ENCODE data around the gene SYNM. TPM values are rescaled to one million over a fixed set of nuclear protein-coding genes. Genes with fewer than 3 reads are reported as not detected.

SYNM gene
- total and polyA plus RNA-seq, 2 of the 8 experiments (the other 6 are each of a cell fraction or from before 2014, with no cell fraction given) = 0.89 to 2.0 TPM

GRCh38 chr15:99165956-99166689 is 61.2 kb downstream of the SYNM start:
- no peaks in the 10 kb centered on the region for H3K79me1 ChIP-seq (ENCODE audit: low read depth, low read length)
- no peak overlapping the region for H3K14ac ChIP-seq (ENCODE audit: insufficient read length)
- no peak overlapping the region for H3K23ac ChIP-seq (ENCODE audit: insufficient read length)
- H3K4me3 ChIP-seq (ENCODE audit: extremely low read depth in 1 of 4, insufficient read depth in 2 of 4, low read depth in 3 of 4, low read length in 4 of 4) = no peak overlapping the region
- H3K4me2 ChIP-seq (ENCODE audit: insufficient read depth in 1 of 2, low read depth in 2 of 2, low read length in 2 of 2) = no peak overlapping the region
- no peak overlapping the region for H2BK20ac ChIP-seq (ENCODE audit: low read length)
- no peaks in the 10 kb centered on the region for H3K4me1 ChIP-seq (replicated peaks in 1 of 4; ENCODE audit: control insufficient read depth in 3 of 4, insufficient read depth in 4 of 4, low read length in 3 of 4)
- ChIA-PET POLR2A (ENCODE audit: partially characterized antibody) (no interaction called here), CTCF (ENCODE audit: partially characterized antibody) (no interaction called here)
- no peaks in the 10 kb centered on the region for H3K23me2 ChIP-seq (ENCODE audit: low read depth, low read length)
- no peak overlapping the region for H4K8ac ChIP-seq (ENCODE audit: extremely low read depth, insufficient read depth, low read length)
- 83% methylated on average over 23 of the region's 23 CpGs; no CpG with 5 or more reads in 1 of the 2 experiments for WGBS, 2 experiments (ENCODE audit: extremely low coverage in 1 of 2, insufficient coverage in 1 of 2, insufficient read length in 1 of 2, insufficient replicate concordance in 2 of 2, low coverage in 1 of 2, low lambda C conversion rate in 2 of 2, missing lambda C conversion rate in 1 of 2)
- H3K9me3 ChIP-seq (ENCODE audit: insufficient read depth in 2 of 2, low read depth in 1 of 2, low read length in 1 of 2) = no peaks in the 10 kb centered on the region
- H4K5ac ChIP-seq (ENCODE audit: insufficient read length, low read depth, low read length) = no peak overlapping the region
- H4K20me1 ChIP-seq (replicated peaks in 1 of 2; ENCODE audit: control insufficient read depth in 1 of 2, insufficient read depth in 2 of 2, low read length in 2 of 2) = no peaks in the 10 kb centered on the region
- H2AK5ac ChIP-seq (ENCODE audit: low read depth, low read length) = no peak overlapping the region
- H3K27ac ChIP-seq (ENCODE audit: low read depth, low read length) = no peak overlapping the region; the same call in 1 of the 2 replicates
- no peak overlapping the region for H2BK15ac ChIP-seq (ENCODE audit: low read length)
- H3K36me3 ChIP-seq (ENCODE audit: control insufficient read depth in 2 of 4, insufficient read depth in 4 of 4, low read length in 3 of 4) = peaks cover 0 to 2% (median 0%) of the 10 kb centered on the region in 4 experiments; a peak in 4 of 8 replicates
- H3K4ac ChIP-seq (replicated peaks; ENCODE audit: insufficient read length, low read depth, low read length) = no peak overlapping the region
- no peak overlapping the region for H4K91ac ChIP-seq (replicated peaks; ENCODE audit: insufficient read length, low read length)
- H3K27me3 ChIP-seq (replicated peaks in 1 of 4; ENCODE audit: control insufficient read depth in 3 of 4, extremely low read depth in 1 of 4, insufficient read depth in 3 of 4, low read length in 3 of 4) = no peaks in the 10 kb centered on the region
- H3K56ac ChIP-seq (replicated peaks; ENCODE audit: insufficient read length, low read depth, low read length) = no peak overlapping the region
- H2AFZ ChIP-seq (ENCODE audit: low read length) = no peak overlapping the region
- H2BK120ac ChIP-seq (replicated peaks; ENCODE audit: low read depth, low read length) = no peak overlapping the region
- no peak overlapping the region for H3K18ac ChIP-seq (ENCODE audit: extremely low read depth, low read length)
- no peak overlapping the region for H2BK5ac ChIP-seq (ENCODE audit: low read depth, low read length)
- H3K9ac ChIP-seq (replicated peaks in 1 of 4; ENCODE audit: extremely low read depth in 1 of 4, low read depth in 3 of 4, low read length in 3 of 4) = no peak overlapping the region
- H3K79me2 ChIP-seq (ENCODE audit: control insufficient read depth in 1 of 2, insufficient read depth in 2 of 2, low read length in 2 of 2) = no peaks in the 10 kb centered on the region
- TF ChIP-seq TBP (IDR thresholded peaks at IDR 0.05; ENCODE audit: low read depth, low read length) (no peak), ATF3 (IDR thresholded peaks at IDR 0.05; ENCODE audit: insufficient read depth, low read depth, low read length) (no peak), CHD1 (IDR thresholded peaks at IDR 0.05; ENCODE audit: low read depth, low read length) (no peak), MAX (IDR thresholded peaks at IDR 0.05) (no peak), SP4 (IDR thresholded peaks at IDR 0.05; ENCODE audit: low read length) (no peak), POLR2A (IDR thresholded peaks at IDR 0.05; ENCODE audit: control extremely low read depth in 1 of 2, low read depth in 2 of 2, low read length in 2 of 2) (no peak), SP2 (IDR thresholded peaks at IDR 0.05; ENCODE audit: low read length) (no peak), CEBPB (IDR thresholded peaks at IDR 0.05; ENCODE audit: low read depth, low read length) (no peak), BACH1 (IDR thresholded peaks at IDR 0.05; ENCODE audit: low read length) (no peak), USF2 (IDR thresholded peaks at IDR 0.05; ENCODE audit: low read length) (no peak)
- peak in 1 of 2 experiments; percentile 34 for DNase-seq (ENCODE audit: low read depth in 1 of 2, low spot score in 2 of 2)
- H2BK12ac ChIP-seq (ENCODE audit: low read depth, low read length) = no peak overlapping the region
- no peak for FAIRE-seq
